NCI-H524 treated with DMSO at 0.1 percent for 48 hours (cell line): ENCODE measurements around the gene IL1RN.

Experiments used
- DNase-seq: peaks from one replicate; lab custom pipeline; 2025; lab: John Stamatoyannopoulos, UW

The IL1RN gene

GRCh38 chr2:113175042-113175628, 47.7 kb downstream of the IL1RN start:
- no peak for DNase-seq

- no peak for DNase-seq
Measured at GRCh38 chr2:113175736-113176695, 48.6 kb downstream of the IL1RN start.

GRCh38 chr2:113176696-113177355, 49.4 kb downstream of the IL1RN start:
- no peak for DNase-seq

- no peak for DNase-seq
Measured at GRCh38 chr2:113178069-113178746, 50.8 kb downstream of the IL1RN start.

- no peak for DNase-seq
Measured at GRCh38 chr2:113178891-113179290, 51.5 kb downstream of the IL1RN start.

GRCh38 chr2:113179446-113180045, 52.1 kb downstream of the IL1RN start:
- DNase-seq: no peak

- DNase-seq: no peak
Measured at GRCh38 chr2:113180131-113180946, 52.9 kb downstream of the IL1RN start.

GRCh38 chr2:113181258-113182051, 54.1 kb downstream of the IL1RN start:
- peak; percentile 28 for DNase-seq

- DNase-seq: no peak
Measured at GRCh38 chr2:113182471-113183260, 55.3 kb downstream of the IL1RN start.

GRCh38 chr2:113183264-113183663, 55.9 kb downstream of the IL1RN start:
- DNase-seq: no peak
